HL-60/S4 treated with retinoic acid at 250 ng/mL for 4 days and 3 days (cell line): ENCODE results near the gene LCNL1.
"Not testable (repeated sequence)": the region's sequence is repeated elsewhere in the genome, so short reads cannot be mapped to it uniquely, and the experiment has no call there.

Source experiments
- in situ Hi-C: fragments of 300-500 bp; cut with MboI; formaldehyde crosslinking; loops from 2 replicates; pipeline ENCODE4 v1.7.0; 2022; ENCODE audit warnings: low sequenced_read_pairs

The LCNL1 gene

GRCh38 chr9:136990242-136990911, 7.6 kb downstream of the LCNL1 start:
- in situ Hi-C loops = no loop called here

- in situ Hi-C loops = no loop called here
Measured at GRCh38 chr9:136991993-136992818, 9.4 kb downstream of the LCNL1 start, which contains the start of gene PAXX. Gene PAXX, plus strand, starts transcription at chr9:136992422. Its CDS starts 22 bp downstream, at chr9:136992444.

- in situ Hi-C loops = no loop called here
Measured at GRCh38 chr9:136992819-136993369, 10.1 kb downstream of the LCNL1 start.

- in situ Hi-C loops = no loop called here
Measured at GRCh38 chr9:136994180-136994887, 11.5 kb downstream of the LCNL1 start.

GRCh38 chr9:136994888-136995230, 12.1 kb downstream of the LCNL1 start:
- in situ Hi-C loops = no loop called here

- in situ Hi-C loops = no loop called here
Measured at GRCh38 chr9:136995362-136995761, 12.6 kb downstream of the LCNL1 start.

- in situ Hi-C loops = no loop called here
Measured at GRCh38 chr9:136995772-136996311, 13.0 kb downstream of the LCNL1 start.

- in situ Hi-C loops = no loop called here
Measured at GRCh38 chr9:136996361-136997292, 13.8 kb downstream of the LCNL1 start, which contains the start of gene CLIC3. Gene CLIC3, minus strand, starts transcription at chr9:136996568. Its CDS starts 25 bp downstream, at chr9:136996543.

GRCh38 chr9:136997371-136997770, 14.6 kb downstream of the LCNL1 start:
- in situ Hi-C loops = no loop called here

- in situ Hi-C loops = no loop called here
Measured at GRCh38 chr9:136997830-136998234, 15.0 kb downstream of the LCNL1 start.

- in situ Hi-C loops = no loop called here
Measured at GRCh38 chr9:137000177-137000930, 17.6 kb downstream of the LCNL1 start.

GRCh38 chr9:137001857-137002645, 19.3 kb downstream of the LCNL1 start:
- in situ Hi-C loops = no loop called here

- in situ Hi-C loops = no loop called here
Measured at GRCh38 chr9:137002646-137003041, 19.9 kb downstream of the LCNL1 start.

- in situ Hi-C loops = not testable (repeated sequence)
Measured at GRCh38 chr9:137004285-137004684, 21.5 kb downstream of the LCNL1 start.

GRCh38 chr9:137006116-137007003, 23.6 kb downstream of the LCNL1 start:
- in situ Hi-C loops = no loop called here

GRCh38 chr9:137007108-137007815, 24.5 kb downstream of the LCNL1 start:
- in situ Hi-C loops = no loop called here

GRCh38 chr9:137007816-137008270, 25.1 kb downstream of the LCNL1 start:
- in situ Hi-C loops = no loop called here
